NB4 (cell line): Measurements from ENCODE around the gene NCOA1.
"Not testable (repeated sequence)": the region's sequence is repeated elsewhere in the genome, so short reads cannot be mapped to it uniquely, and the experiment has no call there.

Experiments
- DNase-seq: peaks from one replicate; pipeline ENCODE4 v3.0.0; 2010; ENCODE audit warnings: low read depth
- H3K4me3 ChIP-seq: one replicate; pipeline ENCODE4 v1.5.1; 2011; ENCODE audit warnings: mild to moderate bottlenecking, low read depth, low read length, moderate library complexity
- MYC ChIP-seq: IDR thresholded peaks from 2 replicates; pipeline ENCODE4 v1.6.1; 2011; ENCODE audit warnings: low read depth, low read length
- POLR2A ChIP-seq: IDR thresholded peaks from 2 replicates; pipeline ENCODE4 v1.6.1; 2011; ENCODE audit warnings: mild to moderate bottlenecking; ENCODE audit not compliant: insufficient read length; ENCODE audit errors: extremely low read depth
- TF ChIP-seq, protein P1 (sequence below): IDR thresholded peaks from one replicate; pipeline ENCODE4 v1.5.1; 2012; ENCODE audit warnings: low read depth, low read length
- TF ChIP-seq, protein P2 (sequence below): IDR thresholded peaks from 2 replicates; pipeline ENCODE4 v1.6.1; 2011; ENCODE audit warnings: low read depth, low read length

The NCOA1 gene

DNA sequence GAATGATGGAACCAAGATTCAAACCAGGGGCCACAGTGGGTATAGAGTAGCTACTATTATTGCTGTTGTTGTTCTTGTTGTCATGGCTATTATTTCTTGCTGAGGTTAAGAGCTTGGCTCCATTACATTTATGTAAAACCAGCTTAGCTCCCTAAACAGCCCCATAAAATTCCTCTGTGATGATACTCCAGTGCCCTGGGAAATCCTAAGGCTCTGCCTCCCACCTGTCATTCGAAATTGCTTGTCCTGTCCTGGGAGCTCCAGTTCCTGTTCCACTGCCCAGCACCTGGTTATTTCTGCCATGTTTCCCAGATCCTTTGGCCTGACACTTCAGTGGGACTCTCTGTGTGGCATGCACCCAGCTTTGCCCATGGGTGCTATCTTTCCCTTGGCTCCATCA is 27.8 kb upstream of the NCOA1 start:
- no peak overlapping the region for H3K4me3 ChIP-seq
- TF ChIP-seq POLR2A (no peak), MYC (no peak)
- TF ChIP-seq, protein P1, sequence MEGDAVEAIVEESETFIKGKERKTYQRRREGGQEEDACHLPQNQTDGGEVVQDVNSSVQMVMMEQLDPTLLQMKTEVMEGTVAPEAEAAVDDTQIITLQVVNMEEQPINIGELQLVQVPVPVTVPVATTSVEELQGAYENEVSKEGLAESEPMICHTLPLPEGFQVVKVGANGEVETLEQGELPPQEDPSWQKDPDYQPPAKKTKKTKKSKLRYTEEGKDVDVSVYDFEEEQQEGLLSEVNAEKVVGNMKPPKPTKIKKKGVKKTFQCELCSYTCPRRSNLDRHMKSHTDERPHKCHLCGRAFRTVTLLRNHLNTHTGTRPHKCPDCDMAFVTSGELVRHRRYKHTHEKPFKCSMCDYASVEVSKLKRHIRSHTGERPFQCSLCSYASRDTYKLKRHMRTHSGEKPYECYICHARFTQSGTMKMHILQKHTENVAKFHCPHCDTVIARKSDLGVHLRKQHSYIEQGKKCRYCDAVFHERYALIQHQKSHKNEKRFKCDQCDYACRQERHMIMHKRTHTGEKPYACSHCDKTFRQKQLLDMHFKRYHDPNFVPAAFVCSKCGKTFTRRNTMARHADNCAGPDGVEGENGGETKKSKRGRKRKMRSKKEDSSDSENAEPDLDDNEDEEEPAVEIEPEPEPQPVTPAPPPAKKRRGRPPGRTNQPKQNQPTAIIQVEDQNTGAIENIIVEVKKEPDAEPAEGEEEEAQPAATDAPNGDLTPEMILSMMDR: no peak
- TF ChIP-seq, protein P2, sequence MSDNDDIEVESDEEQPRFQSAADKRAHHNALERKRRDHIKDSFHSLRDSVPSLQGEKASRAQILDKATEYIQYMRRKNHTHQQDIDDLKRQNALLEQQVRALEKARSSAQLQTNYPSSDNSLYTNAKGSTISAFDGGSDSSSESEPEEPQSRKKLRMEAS: no peak
- no peak for DNase-seq

DNA sequence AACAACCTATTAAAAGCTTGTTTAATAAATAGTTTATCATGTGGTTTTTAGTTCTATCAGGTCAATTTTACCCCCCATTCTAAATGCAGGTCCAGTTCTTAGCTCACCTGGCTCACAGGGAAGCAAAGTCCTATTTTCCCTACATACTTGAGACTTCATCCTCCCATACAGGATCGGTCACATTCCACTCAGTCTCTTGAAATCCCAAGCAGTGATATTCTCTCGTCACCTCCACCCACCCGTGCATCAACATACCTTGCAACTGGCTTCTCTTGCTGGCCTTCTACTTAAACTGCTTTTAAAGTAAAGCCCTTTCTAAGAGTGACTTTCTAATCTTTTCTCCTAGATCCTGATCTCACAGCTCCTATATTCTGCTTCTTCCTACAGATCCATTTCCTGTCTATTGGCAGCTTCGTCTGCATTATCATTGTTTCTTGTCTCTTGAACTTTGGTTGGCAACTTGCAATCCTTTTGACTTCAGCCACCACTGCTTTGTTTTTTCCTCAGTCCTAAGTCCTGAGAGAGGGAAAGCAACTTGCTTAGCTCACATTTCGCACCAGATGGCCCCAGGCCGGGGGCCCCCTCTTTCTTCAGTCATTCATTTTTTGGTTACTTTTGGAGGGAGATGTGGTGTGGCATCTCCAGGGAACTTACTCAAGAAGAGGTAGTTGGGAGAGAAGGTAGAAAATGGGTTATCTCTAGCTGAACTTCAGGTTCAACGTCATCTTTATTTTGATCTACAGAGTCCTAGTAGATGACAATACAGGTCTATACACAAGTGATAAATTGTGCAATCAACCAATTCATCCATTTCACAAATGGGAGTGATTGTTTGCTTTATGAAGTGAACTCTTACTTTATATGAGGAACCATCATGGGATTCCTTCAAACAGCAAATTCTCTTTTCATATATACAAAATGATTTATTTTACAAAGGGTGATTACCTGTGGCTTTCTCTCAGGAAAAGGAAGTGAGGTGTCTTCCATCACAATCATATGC is 23.9 kb upstream of the NCOA1 start:
- DNase-seq: no peak
- no peak overlapping the region for H3K4me3 ChIP-seq
- TF ChIP-seq POLR2A: no peak
- TF ChIP-seq, protein P1: no peak
- no peak for TF ChIP-seq MYC
- TF ChIP-seq, protein P2: no peak

DNA sequence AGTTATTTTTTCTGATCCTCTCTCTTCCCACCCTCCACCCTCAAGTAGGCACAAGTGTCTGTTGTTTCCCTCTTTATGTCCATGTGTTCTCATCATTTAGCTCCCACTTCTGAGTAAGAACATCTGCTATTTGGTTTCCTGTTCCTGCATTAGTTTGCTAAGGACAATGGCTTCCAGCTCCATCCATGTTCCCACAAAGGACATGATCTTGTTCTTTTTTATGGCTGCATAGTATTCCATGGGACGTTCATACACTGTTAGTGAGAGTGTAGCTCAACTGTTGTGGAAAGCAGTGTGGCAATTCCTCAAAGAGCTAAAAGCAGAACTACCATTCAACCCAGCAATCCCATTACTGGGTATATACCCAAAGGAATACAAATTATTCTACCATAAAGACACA is 22.6 kb upstream of the NCOA1 start:
- not testable (repeated sequence) for DNase-seq, H3K4me3 ChIP-seq

DNA sequence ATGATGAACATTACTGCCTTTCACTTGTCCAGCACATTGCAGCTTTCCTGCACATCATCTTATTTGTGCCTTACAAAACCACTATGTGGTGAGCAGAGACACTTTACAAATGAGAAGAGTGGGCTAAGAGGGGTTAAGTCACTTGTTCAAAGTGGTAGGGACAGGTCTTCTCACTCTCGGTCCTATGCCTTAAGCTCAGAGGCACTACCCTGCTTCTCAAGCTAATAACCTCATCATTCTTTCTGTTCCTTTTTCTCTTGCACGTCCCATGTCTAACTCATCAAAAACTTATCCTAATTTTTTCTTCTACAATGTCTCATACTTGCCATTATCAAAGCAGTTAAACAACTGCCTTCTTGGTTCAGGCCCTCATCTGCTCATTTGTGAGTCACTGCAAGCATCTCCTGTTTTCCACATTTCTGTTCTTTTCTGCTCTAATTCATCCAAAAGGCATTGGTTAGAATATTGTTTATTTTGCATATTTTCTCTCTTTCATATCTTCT is 21.9 kb upstream of the NCOA1 start:
- TF ChIP-seq, protein P1: no peak
- TF ChIP-seq MYC: no peak
- no peak for TF ChIP-seq POLR2A
- TF ChIP-seq, protein P2: no peak
- DNase-seq: no peak
- no peak overlapping the region for H3K4me3 ChIP-seq

DNA sequence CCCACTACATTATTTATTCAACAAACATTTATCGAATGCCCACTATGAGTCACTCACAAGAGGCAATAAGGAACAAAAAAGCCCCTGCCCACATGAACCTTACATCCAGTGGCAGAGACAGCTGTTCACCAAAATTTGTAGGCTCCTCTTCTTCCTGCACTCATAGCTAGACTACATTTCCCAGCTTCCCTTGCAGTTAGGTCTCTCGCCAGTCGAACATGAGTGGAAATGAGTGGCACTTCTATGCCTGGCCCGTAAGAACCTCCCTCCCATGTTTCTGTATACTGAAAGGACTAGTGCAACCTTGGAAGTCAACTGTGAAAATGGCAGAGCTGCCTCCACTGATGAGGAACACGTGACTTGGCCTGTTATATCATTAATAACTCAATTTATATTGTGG is 19.4 kb upstream of the NCOA1 start:
- TF ChIP-seq POLR2A: no peak
- TF ChIP-seq, protein P2: no peak
- TF ChIP-seq, protein P1: no peak
- H3K4me3 ChIP-seq: no peak overlapping the region
- peak; percentile 31 for DNase-seq

GRCh38 chr2:24472416-24472815 is 18.6 kb upstream of the NCOA1 start:
- TF ChIP-seq, protein P1: no peak
- TF ChIP-seq, protein P2: no peak
- TF ChIP-seq POLR2A (no peak), MYC (no peak)
- DNase-seq: no peak
- H3K4me3 ChIP-seq: no peak overlapping the region
